Measurements from ENCODE around the gene FKBP8. TPM values are rescaled to one million over a fixed set of nuclear protein-coding genes. Genes with fewer than 3 reads are reported as not detected.

FKBP8 gene
- total RNA-seq, 1 donor: 288 TPM

GRCh38 chr19:18510216-18510615 lies 33.2 kb downstream of the FKBP8 start:
- Histone ChIP-seq H3K9me3 (ENCODE audit: low read depth, low read length) (no peaks in the 10 kb centered on the region), H3K4me2 (ENCODE audit: insufficient read depth, low read length) (no peak overlapping the region), H3K4me3 (ENCODE audit: insufficient read depth, low read length) (no peak overlapping the region), H3K36me3 (ENCODE audit: insufficient read depth, low read length) (peaks cover 3% of the 10 kb centered on the region), H3K4me1 (ENCODE audit: insufficient read depth, low read length) (peaks cover 28% of the 10 kb centered on the region), H4K20me1 (ENCODE audit: insufficient read depth, low read length) (peaks cover 88% of the 10 kb centered on the region), H2AFZ (ENCODE audit: low read length) (no peak overlapping the region), H3K27me3 (ENCODE audit: insufficient read depth, low read length) (no peaks in the 10 kb centered on the region), H3K27ac (ENCODE audit: low read depth, low read length) (no peak overlapping the region), H3K79me2 (ENCODE audit: insufficient read depth, low read length) (peaks cover 93% of the 10 kb centered on the region)
- TF ChIP-seq CTCF (IDR thresholded peaks at IDR 0.05; ENCODE audit: extremely low read depth, low read depth, low read length): no peak
- DNase-seq (ENCODE audit: insufficient read length, low spot score, missing footprints): no peak

GRCh38 chr19:18508585-18508984 lies 34.8 kb downstream of the FKBP8 start:
- no peak overlapping the region for H3K27ac ChIP-seq (ENCODE audit: low read depth, low read length)
- H3K27me3 ChIP-seq (ENCODE audit: insufficient read depth, low read length): no peaks in the 10 kb centered on the region
- H4K20me1 ChIP-seq (ENCODE audit: insufficient read depth, low read length): peaks cover 93% of the 10 kb centered on the region
- H2AFZ ChIP-seq (ENCODE audit: low read length): no peak overlapping the region
- H3K36me3 ChIP-seq (ENCODE audit: insufficient read depth, low read length): no peaks in the 10 kb centered on the region
- H3K79me2 ChIP-seq (ENCODE audit: insufficient read depth, low read length): peaks cover 95% of the 10 kb centered on the region
- H3K4me3 ChIP-seq (ENCODE audit: insufficient read depth, low read length): no peak overlapping the region
- peaks cover 21% of the 10 kb centered on the region for H3K4me1 ChIP-seq (ENCODE audit: insufficient read depth, low read length)
- peak; percentile 15 for DNase-seq (ENCODE audit: insufficient read length, low spot score, missing footprints)
- H3K4me2 ChIP-seq (ENCODE audit: insufficient read depth, low read length): no peak overlapping the region
- TF ChIP-seq CTCF (IDR thresholded peaks at IDR 0.05; ENCODE audit: extremely low read depth, low read depth, low read length): no peak
- H3K9me3 ChIP-seq (ENCODE audit: low read depth, low read length): no peaks in the 10 kb centered on the region

GRCh38 chr19:18507727-18508440 lies 35.5 kb downstream of the FKBP8 start:
- Histone ChIP-seq H2AFZ (ENCODE audit: low read length) (no peak overlapping the region), H3K9me3 (ENCODE audit: low read depth, low read length) (no peaks in the 10 kb centered on the region), H3K79me2 (ENCODE audit: insufficient read depth, low read length) (peaks cover 95% of the 10 kb centered on the region), H4K20me1 (ENCODE audit: insufficient read depth, low read length) (peaks cover 94% of the 10 kb centered on the region), H3K4me3 (ENCODE audit: insufficient read depth, low read length) (no peak overlapping the region), H3K27me3 (ENCODE audit: insufficient read depth, low read length) (no peaks in the 10 kb centered on the region), H3K27ac (ENCODE audit: low read depth, low read length) (peak overlapping the region; percentile 42), H3K4me1 (ENCODE audit: insufficient read depth, low read length) (peaks cover 21% of the 10 kb centered on the region), H3K4me2 (ENCODE audit: insufficient read depth, low read length) (no peak overlapping the region), H3K36me3 (ENCODE audit: insufficient read depth, low read length) (no peaks in the 10 kb centered on the region)
- TF ChIP-seq CTCF (IDR thresholded peaks at IDR 0.05; ENCODE audit: extremely low read depth, low read depth, low read length): no peak
- peak; percentile 73 for DNase-seq (ENCODE audit: insufficient read length, low spot score, missing footprints)

- no peaks in the 10 kb centered on the region for H3K27me3 ChIP-seq (ENCODE audit: insufficient read depth, low read length)
- H3K4me1 ChIP-seq (ENCODE audit: insufficient read depth, low read length): peaks cover 21% of the 10 kb centered on the region
- peak; percentile 85 for DNase-seq (ENCODE audit: insufficient read length, low spot score, missing footprints)
- TF ChIP-seq CTCF (IDR thresholded peaks at IDR 0.05; ENCODE audit: extremely low read depth, low read depth, low read length): no peak
- no peak overlapping the region for H3K4me2 ChIP-seq (ENCODE audit: insufficient read depth, low read length)
- H2AFZ ChIP-seq (ENCODE audit: low read length): no peak overlapping the region
- peaks cover 94% of the 10 kb centered on the region for H4K20me1 ChIP-seq (ENCODE audit: insufficient read depth, low read length)
- H3K79me2 ChIP-seq (ENCODE audit: insufficient read depth, low read length): peaks cover 95% of the 10 kb centered on the region
- no peaks in the 10 kb centered on the region for H3K36me3 ChIP-seq (ENCODE audit: insufficient read depth, low read length)
- H3K9me3 ChIP-seq (ENCODE audit: low read depth, low read length): no peaks in the 10 kb centered on the region
- peak overlapping the region; percentile 42 for H3K27ac ChIP-seq (ENCODE audit: low read depth, low read length)
- no peak overlapping the region for H3K4me3 ChIP-seq (ENCODE audit: insufficient read depth, low read length)
These were observed 36.2 kb downstream of the FKBP8 start for GRCh38 chr19:18507021-18507726.
